Measurements from ENCODE around the gene CCDC157.
"Not testable (repeated sequence)": the region's sequence is repeated elsewhere in the genome, so short reads cannot be mapped to it uniquely, and the experiment has no call there.

The CCDC157 gene

DNA sequence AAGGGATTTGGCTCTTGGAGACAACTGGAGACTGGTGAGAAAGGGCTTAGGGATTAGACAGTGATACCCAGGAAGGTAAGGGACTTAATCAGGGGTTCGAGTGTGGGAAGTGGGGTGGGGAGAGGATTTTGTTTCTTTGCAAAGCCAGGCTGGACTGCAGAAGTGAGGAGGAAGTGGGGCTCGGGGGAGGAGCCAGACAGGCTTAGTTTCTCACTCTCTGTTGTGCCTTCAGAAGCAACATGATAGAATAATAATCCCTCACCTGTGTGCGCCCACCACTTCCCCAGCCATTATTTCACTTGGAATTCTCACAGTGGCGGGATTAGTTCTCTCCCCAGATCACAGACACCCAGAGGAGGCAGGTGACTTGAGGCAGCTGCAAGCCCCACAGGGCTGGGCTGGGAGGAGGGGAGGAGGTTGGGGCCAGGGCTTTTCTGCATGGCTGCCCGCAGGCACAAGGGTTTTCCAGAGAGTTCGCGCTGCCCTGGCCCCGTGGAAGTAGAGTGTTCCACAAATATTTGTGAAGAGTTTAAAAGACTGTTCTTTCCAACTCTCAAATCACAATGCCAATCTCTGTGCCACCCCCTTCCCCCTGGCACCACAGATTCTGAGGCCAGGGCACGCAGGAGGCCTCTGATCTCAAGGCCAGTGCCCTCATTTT, 36.0 kb downstream of the CCDC157 start:
- no peak for DNase-seq

DNA sequence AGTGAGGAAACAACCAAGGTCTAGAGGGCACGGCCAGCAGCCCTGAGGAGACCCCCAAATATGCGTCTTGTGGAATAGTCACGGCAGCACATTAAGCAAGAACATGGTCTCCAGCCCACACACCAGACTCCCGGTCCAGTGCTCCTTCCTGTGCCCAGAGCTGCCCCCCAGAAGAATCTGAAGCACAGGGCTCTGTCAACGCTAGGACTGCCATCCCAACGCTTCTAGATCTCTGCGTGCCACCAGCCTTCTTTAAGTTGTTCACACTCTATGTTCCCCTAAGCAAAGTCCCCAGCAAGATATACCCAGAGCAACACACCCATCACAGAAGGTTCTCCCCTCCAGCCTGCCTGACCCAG, 36.5 kb downstream of the CCDC157 start:
- DNase-seq = no peak

- DNase-seq = no peak
These were observed 37.1 kb downstream of the CCDC157 start for GRCh38 chr22:30393885-30394284.

DNA sequence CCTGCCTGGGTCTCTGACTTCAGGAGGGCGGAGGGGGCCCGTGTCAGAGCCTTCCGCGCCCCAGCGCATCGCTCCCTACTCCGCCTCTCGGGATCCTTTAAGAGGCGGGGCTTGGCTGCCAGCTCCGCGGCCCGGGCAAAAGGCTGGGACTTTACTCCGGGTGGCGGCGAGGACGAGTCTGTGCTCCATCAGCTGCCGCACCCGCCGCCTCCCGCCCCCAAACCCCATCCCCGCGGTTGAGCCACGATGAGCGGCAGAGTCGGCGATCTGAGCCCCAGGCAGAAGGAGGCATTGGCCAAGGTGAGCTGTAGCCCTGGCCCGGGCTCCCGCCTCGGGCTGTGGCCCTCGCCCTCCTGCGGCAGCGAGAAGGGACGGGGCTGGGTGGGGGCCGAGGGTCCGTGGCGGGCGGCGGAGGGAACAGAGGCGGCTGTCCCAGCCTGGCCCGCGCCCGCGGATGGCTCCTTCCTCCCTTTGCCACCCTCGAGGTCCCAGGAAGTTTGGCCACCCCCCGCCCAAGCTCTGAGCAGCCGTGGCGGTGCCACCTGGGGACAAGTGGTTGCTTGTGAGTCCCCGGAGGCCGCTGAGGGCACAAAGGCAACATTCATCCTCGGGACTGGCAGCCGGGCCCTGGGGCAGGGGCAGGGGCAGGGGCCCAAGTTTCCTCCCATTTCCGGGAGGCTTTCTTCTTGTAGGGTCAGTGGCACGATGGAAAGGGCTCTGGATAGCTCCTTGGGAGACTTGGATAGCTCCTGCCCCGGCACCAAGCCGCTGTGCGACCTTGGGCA, 40.3 kb downstream of the CCDC157 start, which contains the start of gene SEC14L2:
Gene SEC14L2 (plus strand): TSS at position 148 of the 785 bp plus-strand sequence. CDS start 99 bp downstream, at position 247.
- DNase-seq = peak; percentile 48

- DNase-seq = no peak
These were observed 41.1 kb downstream of the CCDC157 start for GRCh38 chr22:30397656-30398635.

DNA sequence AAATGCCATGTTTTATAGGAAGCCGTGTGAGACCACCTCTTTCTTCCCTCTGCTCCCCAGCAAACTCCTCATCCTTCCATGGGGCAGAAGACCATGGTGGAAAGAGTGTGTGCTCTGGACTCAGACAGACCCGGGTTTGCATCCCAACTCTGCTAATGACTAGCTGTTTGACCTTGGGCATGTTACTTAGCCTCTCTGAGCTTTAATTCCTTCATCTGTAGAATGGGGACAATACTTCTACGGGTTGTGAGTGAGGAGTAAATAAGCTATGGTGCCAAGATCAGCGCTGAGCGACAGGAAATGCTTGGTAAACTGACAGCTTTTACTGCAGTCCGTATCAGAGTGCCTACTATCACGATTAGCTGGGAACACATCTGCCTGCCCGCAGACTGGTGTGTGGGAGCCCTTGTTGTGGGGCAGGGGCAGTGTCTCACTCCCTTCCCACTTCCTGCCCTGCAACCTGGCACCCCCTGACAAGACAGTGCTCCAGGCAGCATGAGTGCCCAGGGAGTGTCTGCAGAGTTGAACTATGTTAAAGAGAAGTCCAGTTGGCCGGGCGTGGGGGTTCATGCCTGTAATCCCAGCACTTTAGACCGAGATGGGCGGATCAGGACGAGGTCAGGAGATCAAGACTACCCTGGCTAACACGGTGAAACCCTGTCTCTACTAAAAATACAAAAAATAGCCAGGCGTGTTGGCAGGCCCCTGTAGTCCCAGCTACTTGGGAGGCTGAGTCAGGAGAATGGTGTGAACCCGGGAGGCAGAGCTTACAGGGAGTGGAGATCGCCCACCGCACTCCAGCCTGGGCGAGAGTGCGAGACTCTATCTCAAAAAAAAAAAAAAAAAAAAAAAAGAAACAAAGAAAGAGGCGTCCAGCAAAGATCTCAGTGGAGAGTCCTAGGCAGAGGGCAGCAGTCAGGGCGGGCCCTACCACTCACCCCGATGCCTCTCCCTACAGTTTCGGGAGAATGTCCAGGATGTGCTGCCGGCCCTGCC, 42.2 kb downstream of the CCDC157 start:
- no peak for DNase-seq

DNA sequence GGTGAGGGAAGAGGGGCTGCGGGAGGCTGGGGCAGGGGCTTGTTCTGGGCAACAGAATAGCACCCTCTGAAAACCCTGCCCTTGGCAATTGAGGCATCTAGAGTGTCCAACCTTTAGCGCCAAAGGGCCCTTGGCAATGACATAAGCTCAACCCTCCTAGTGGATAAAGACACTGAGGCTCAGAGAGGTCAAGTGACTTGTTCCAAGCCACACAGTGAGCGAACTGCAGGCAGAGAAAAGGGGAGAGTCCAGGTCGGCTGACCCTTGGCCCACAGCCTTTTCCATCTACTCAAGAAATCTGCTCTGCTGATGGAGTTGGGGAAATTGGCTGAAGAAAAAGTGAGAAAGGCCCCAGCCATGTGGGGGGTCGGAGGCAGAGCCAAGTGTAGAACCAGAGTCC, 42.9 kb downstream of the CCDC157 start:
- DNase-seq = no peak

- no peak for DNase-seq
These were observed 43.4 kb downstream of the CCDC157 start for GRCh38 chr22:30400159-30400558.

- not testable (repeated sequence) for DNase-seq
These were observed 44.2 kb downstream of the CCDC157 start for GRCh38 chr22:30401024-30401423.

GRCh38 chr22:30402028-30402765, 45.4 kb downstream of the CCDC157 start:
- no peak for DNase-seq

- DNase-seq = not testable (repeated sequence)
These were observed 45.9 kb downstream of the CCDC157 start for GRCh38 chr22:30402766-30403104.

- no peak for DNase-seq
These were observed 47.5 kb downstream of the CCDC157 start for GRCh38 chr22:30404307-30404706.

DNA sequence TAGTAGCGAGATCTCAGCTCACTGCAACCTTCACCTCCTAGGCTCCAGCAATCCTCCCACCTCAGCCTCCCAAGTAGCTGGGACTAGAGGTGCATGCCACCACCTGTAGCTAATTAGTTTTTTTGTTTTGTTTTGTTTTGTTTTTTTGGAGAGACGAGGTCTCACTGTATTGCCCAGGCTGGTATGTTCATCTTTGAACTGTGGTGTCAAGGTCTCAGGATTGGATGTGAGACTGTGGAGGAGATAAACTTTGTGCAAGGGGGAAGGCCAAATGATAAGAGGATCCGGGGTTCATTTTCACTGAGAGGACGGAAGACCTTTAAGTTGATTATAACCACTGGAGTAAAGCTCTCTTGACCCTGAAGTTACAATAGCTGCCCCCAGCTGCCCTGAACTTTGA, 48.9 kb downstream of the CCDC157 start:
- no peak for DNase-seq

DNA sequence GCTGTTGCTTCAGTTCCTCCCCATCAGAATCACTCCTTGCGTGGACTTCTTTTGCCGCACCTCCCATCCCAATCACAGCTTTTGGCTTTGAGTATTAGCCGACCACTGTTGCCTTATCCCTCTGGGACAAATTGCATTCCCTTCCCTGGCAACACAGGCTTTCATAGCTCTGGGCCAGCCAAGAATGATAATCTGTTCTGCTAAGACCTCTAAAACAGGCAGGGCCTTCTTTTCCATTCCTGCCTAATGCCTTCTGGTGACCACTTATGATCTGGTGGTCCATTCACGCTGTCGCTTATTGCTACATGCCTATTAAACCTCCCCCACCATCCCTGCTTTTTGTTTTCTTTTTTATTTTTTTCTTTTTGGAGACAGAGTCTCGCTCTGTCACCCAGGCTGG, 49.6 kb downstream of the CCDC157 start:
- DNase-seq = no peak

DNA sequence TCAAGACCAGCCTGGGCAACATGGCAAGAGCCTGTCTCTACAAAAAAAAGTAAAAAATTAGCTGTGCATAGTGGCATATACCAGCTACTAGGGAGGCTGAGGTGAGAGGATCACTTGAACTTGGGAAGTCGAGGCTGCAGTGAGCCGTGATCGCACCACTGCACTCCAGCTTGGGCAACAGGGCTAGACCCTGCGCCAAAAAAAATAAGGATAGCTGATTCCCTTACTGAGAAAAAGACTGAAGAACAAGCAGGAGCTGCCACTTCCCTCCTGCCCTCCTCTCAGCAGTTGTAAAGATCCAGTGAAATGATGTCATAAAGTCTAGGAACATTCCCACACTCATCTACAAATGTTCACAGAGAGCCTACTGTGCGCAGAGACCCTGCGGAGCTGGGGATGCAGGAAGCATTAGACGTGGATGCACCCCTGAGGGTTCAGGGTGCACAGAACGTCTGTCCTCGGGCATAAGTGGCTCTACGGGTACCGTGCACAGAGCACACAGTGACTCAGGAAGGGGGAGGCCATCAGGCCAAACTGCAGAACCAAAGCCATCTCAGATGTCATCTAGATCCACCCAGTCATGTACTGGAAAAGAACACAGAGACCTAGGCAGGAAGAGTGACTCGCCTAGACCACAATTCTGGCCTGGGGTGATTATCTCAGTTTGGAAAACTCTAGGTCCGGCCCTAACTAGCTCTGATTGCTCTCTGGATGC, 51.7 kb downstream of the CCDC157 start:
- peak; percentile 51 for DNase-seq

- DNase-seq = no peak
These were observed 55.0 kb downstream of the CCDC157 start for GRCh38 chr22:30411780-30412179.

DNA sequence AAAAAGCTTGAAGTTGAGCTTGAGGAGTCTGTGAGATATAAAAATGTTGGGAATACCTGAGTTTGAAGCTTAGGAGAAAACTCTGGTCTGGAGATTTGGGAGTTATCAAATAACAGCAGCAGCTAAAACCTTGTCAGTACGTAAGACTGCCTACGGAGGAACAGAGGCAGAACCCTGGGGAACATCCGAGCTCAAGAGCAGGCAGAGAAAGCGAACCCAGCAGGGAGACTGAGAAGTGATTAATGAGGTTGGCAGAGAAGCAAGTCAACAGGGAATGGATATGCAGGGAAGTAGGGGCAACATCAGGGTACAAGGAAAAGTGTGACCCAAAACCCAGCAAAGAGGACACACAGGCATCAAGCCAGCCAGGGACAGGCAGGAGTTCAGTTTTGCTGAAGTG, 56.2 kb downstream of the CCDC157 start:
- no peak for DNase-seq

- DNase-seq = no peak
These were observed 57.1 kb downstream of the CCDC157 start for GRCh38 chr22:30413745-30414524.

DNA sequence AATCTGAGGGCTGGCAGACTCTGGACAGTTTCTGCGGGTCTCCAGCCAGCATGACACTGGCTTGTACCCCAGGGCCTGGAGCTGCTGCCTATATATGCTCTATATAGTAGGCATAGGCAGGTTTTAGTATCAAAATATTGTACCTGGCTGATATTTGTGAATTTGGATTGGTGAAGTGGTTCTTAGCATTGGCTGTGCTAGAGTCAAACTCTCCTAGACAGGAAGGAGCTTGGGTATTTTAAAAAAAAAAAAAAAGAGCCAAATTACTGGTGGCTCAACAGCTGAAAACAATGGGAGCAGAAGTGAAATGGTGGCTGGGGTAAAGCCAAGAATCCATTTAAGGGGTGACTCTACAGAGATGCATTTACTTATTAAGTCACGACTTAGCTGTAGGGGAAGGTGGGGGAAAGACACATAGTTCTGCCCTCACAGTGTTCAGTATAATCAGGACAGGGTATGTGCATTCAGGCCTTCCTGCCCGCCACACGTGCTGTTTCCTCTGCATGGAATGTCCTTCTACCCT, 57.8 kb downstream of the CCDC157 start:
- no peak for DNase-seq

- no peak for DNase-seq
These were observed 59.6 kb downstream of the CCDC157 start for GRCh38 chr22:30416403-30416802.

Measured in kidney glomerular epithelial cell (primary cell).